K562 (cell line): ENCODE measurements around the gene PMM1. TPM values are rescaled to one million over a fixed set of nuclear protein-coding genes. Genes with fewer than 3 reads are reported as not detected.

Experiments used
- CAMTA2 ChIP-seq: fragments of 250-450 bp; sonication (Bioruptor Pico); conservative IDR thresholded peaks from 2 replicates; pipeline ENCODE4 v1.5.1; 2022
- CBX8 ChIP-seq: fragments of 200-600 bp; sonication (generic); IDR thresholded peaks from 2 replicates; pipeline ENCODE4 v1.6.1; 2012; ENCODE audit warnings: borderline replicate concordance, mixed run types, low read depth, mild to moderate bottlenecking, moderate library complexity, mixed read lengths, low read length, control low read depth, inconsistent platforms; ENCODE audit not compliant: poor library complexity, severe bottlenecking; ENCODE audit errors: extremely low read depth
- CCAR2 ChIP-seq: fragments of 200-400 bp; formaldehyde crosslinking; IDR thresholded peaks from 2 replicates; pipeline ENCODE4 v1.6.1; 2017; ENCODE audit warnings: mild to moderate bottlenecking, low read depth, low read length
- ETV1 ChIP-seq: fragments of 450-650 bp; conservative IDR thresholded peaks from 2 replicates; pipeline ENCODE4 v1.6.1; 2016; ENCODE audit warnings: missing genetic modification characterization, control low read depth, low read depth, missing compliant biosample characterization
- HDGF ChIP-seq: fragments of 450-650 bp; IDR thresholded peaks from 2 replicates; pipeline ENCODE4 v1.6.1; 2016
- ILF3 ChIP-seq: fragments of 450-650 bp; IDR thresholded peaks from 2 replicates; pipeline ENCODE4 v1.6.1; 2018; ENCODE audit warnings: antibody characterized with exemption, mild to moderate bottlenecking, moderate library complexity, borderline replicate concordance
- NR2C2 ChIP-seq, 2 experiments: fragments of 200-800 bp in 1 of 2; sonication (Bioruptor generic) in 1 of 2; sonication (generic) in 1 of 2; formaldehyde crosslinking in 1 of 2; IDR thresholded peaks; 2 replicates each; pipeline versions ENCODE4 v1.6.1 to v1.8.0; 2016 to 2022; ENCODE audit warnings: mild to moderate bottlenecking in 1 of 2, missing compliant biosample characterization in 1 of 2, missing genetic modification characterization in 1 of 2, missing genetic modification reagents in 1 of 2
- PBX2 ChIP-seq, 2 experiments: IDR thresholded peaks in 1 of 2; conservative IDR thresholded peaks in 1 of 2; 2 replicates each; pipeline ENCODE4 v1.6.1; 2016; ENCODE audit warnings: low read depth in 2 of 2, mild to moderate bottlenecking in 1 of 2, missing compliant biosample characterization in 1 of 2, missing genetic modification characterization in 1 of 2, moderate library complexity in 1 of 2
- PTBP1 ChIP-seq: fragments of 200-400 bp; formaldehyde crosslinking; IDR thresholded peaks from 2 replicates; pipeline ENCODE4 v1.6.1; 2017; ENCODE audit warnings: low read depth, low read length
- RBM34 ChIP-seq: fragments of 200-400 bp; formaldehyde crosslinking; IDR thresholded peaks from 2 replicates; pipeline ENCODE4 v1.6.1; 2018; ENCODE audit warnings: low read length, borderline replicate concordance; ENCODE audit not compliant: insufficient read depth
- RUNX1 ChIP-seq: sonication (generic); IDR thresholded peaks from 2 replicates; pipeline ENCODE4 v1.6.1; 2016; ENCODE audit warnings: antibody characterized with exemption, low read depth
- SLC30A9 ChIP-seq: fragments of 250-450 bp; sonication (Bioruptor Pico); IDR thresholded peaks from 2 replicates; pipeline ENCODE4 v1.8.0; 2022; ENCODE audit warnings: mild to moderate bottlenecking, moderate library complexity
- XRCC3 ChIP-seq: fragments of 450-650 bp; IDR thresholded peaks from 2 replicates; pipeline ENCODE4 v1.6.1; 2017; ENCODE audit warnings: mild to moderate bottlenecking, moderate library complexity
- ZBTB11 ChIP-seq, 3 experiments: fragments of 200-800 bp in 1 of 3; fragments of 250-450 bp in 1 of 3; fragments of 450-650 bp in 1 of 3; sonication (Bioruptor Pico) in 1 of 3; sonication (Bioruptor generic) in 1 of 3; formaldehyde crosslinking in 1 of 3; IDR thresholded peaks; 2 replicates each; pipeline versions ENCODE4 v1.6.1 to v1.8.0; 2016 to 2022; ENCODE audit warnings: mild to moderate bottlenecking in 2 of 3, missing genetic modification characterization in 2 of 3, missing compliant biosample characterization in 1 of 3, moderate library complexity in 1 of 3
- ZBTB34 ChIP-seq: fragments of 250-450 bp; sonication (Bioruptor Pico); IDR thresholded peaks from 2 replicates; pipeline ENCODE4 v1.8.0; 2021; ENCODE audit warnings: mild to moderate bottlenecking, moderate library complexity
- ZNF589 ChIP-seq: fragments of 200-800 bp; sonication (Bioruptor generic); IDR thresholded peaks from 2 replicates; pipeline ENCODE4 v1.6.1; 2016; ENCODE audit warnings: low read depth, missing genetic modification characterization, missing compliant biosample characterization
- ZNF785 ChIP-seq: fragments of 250-450 bp; sonication (Bioruptor Pico); IDR thresholded peaks from 2 replicates; pipeline ENCODE4 v1.4.0; 2020; ENCODE audit warnings: mild to moderate bottlenecking
- polyA plus RNA-seq, 8 experiments: library from polyadenylated mRNA; depleted of rRNA in 4 of 8; stranded (reverse) in 5 of 8; unstranded in 3 of 8; fragments of >200 nt; fragmentation: Nextera tagmentation in 2 of 8; fragmentation: Illumina TruSeq in 1 of 8; extraction: Ambion mirVana in 2 of 8; extraction: Trizol in 1 of 8; gene quantifications; 2 replicates each; pipeline versions ENCODE4 v1.2.1 to v1.2.3, GENCODE V29; 2011 to 2014; ENCODE audit warnings: inconsistent platforms in 1 of 8, missing spikeins in 1 of 8
- total RNA-seq, 7 experiments: library from RNA; depleted of rRNA in 6 of 7; stranded (reverse); fragments of >200 nt in 6 of 7; fragmentation: Illumina TruSeq in 2 of 7; extraction: Trizol in 2 of 7; gene quantifications; 2 replicates each; pipeline versions ENCODE4 v1.2.1 to v1.2.3, GENCODE V29; 2011 to 2021; ENCODE audit warnings: low replicate concordance in 1 of 7
- TF ChIP-seq, protein P1 (sequence below): fragments of 250-450 bp; sonication (Bioruptor Pico); IDR thresholded peaks from 2 replicates; pipeline ENCODE4 v1.4.0; 2020; ENCODE audit warnings: borderline replicate concordance

The PMM1 gene
- total and polyA plus RNA-seq, 9 of the 15 experiments (the other 6 are each of a cell fraction or from before 2014, with no cell fraction given), result 10.2 to 31.7 (median 20.3) TPM

DNA sequence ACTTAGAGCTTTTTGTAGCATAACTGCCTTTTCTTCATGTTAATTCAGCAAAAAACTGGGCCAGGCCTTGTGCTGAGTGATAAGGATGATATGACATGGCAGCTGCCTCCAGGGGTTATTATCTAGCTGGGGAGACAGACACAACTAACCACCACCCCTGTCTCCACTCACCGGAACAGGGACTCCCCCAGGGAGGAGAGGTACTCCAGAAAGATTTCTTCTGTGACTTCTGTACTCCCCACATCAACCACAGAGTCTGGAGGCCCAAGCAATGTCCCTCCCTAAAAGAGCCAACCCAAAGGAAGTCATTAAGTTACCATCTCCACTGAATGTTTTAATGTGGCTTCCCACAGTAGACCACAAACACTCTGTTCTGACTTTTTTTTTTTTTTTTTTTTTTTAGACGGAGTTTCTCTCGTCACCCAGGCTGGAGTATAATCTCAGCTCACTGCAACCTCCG lies 14.3 kb upstream of the PMM1 start (continued):
- peak in 1 of 3 experiments; percentile 56; a peak in 1 of 6 replicates for TF ChIP-seq ZBTB11 (CRISPR knock-in tag; IDR thresholded peaks at IDR 0.05)
- no peak for TF ChIP-seq PTBP1
- no peak for TF ChIP-seq CAMTA2 (CRISPR knock-in tag)
- no peak for TF ChIP-seq NR2C2 (CRISPR knock-in tag; IDR thresholded peaks at IDR 0.05)
- TF ChIP-seq NR2C2 (tag; IDR thresholded peaks at IDR 0.05), result no peak
- no peak for TF ChIP-seq CCAR2
- TF ChIP-seq, protein P1, sequence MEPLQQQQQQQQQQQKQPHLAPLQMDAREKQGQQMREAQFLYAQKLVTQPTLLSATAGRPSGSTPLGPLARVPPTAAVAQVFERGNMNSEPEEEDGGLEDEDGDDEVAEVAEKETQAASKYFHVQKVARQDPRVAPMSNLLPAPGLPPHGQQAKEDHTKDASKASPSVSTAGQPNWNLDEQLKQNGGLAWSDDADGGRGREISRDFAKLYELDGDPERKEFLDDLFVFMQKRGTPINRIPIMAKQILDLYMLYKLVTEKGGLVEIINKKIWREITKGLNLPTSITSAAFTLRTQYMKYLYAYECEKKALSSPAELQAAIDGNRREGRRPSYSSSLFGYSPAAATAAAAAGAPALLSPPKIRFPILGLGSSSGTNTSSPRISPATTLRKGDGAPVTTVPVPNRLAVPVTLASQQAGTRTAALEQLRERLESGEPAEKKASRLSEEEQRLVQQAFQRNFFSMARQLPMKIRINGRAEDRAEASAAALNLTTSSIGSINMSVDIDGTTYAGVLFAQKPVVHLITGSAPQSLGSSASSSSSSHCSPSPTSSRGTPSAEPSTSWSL (CRISPR knock-in tag), result no peak
- TF ChIP-seq XRCC3, result no peak
- no peak for TF ChIP-seq SLC30A9 (CRISPR knock-in tag)
- TF ChIP-seq PBX2 (CRISPR knock-in tag; IDR thresholded peaks at IDR 0.05; ENCODE audit: low read depth), result no peak
- peak; percentile 64 for TF ChIP-seq PBX2 (tag; conservative IDR thresholded peaks at IDR 0.05; ENCODE audit: low read depth)
- no peak for TF ChIP-seq ZBTB34 (CRISPR knock-in tag)
- no peak for TF ChIP-seq ILF3
- 0 out of 2 replicates have a peak, but pooled peaks have one; percentile 69 for TF ChIP-seq RUNX1
- peak; percentile 83 for TF ChIP-seq ETV1 (tag)
- no peak for TF ChIP-seq HDGF
- TF ChIP-seq CBX8, result no peak
- TF ChIP-seq RBM34, result no peak
- TF ChIP-seq ZNF785, result no peak
- peak; percentile 68; the same call in 1 of the 2 replicates for TF ChIP-seq ZNF589
